ENCODE results near the gene FAM217B. TPM values are rescaled to one million over a fixed set of nuclear protein-coding genes. Genes with fewer than 3 reads are reported as not detected.

FAM217B gene
- polyA plus RNA-seq, 3 donors = 5.3 to 18.3 (median 18.1) TPM

- peaks cover 62% of the 10 kb centered on the region for H3K4me1 Mint-ChIP-seq
- Histone ChIP-seq H3K4me2 (replicated peaks; ENCODE audit: extremely low read depth, low read length, poor library complexity, severe bottlenecking) (no peak overlapping the region), H4K20me1 (ENCODE audit: insufficient read depth, low read length) (no peaks in the 10 kb centered on the region), H3K9me3 (replicated peaks in 1 of 2; ENCODE audit: control insufficient read depth in 1 of 2, insufficient read depth in 1 of 2, low read length in 2 of 2) (no peaks in the 10 kb centered on the region), H3K9ac (ENCODE audit: insufficient read depth, low read length, poor library complexity, severe bottlenecking) (no peak overlapping the region), H3K79me2 (ENCODE audit: insufficient read depth, low read length) (no peaks in the 10 kb centered on the region), H2AFZ (ENCODE audit: insufficient read depth, low read depth, low read length, poor library complexity, severe bottlenecking) (no peak overlapping the region), H3K27ac (ENCODE audit: low read depth in 1 of 2, low read length in 2 of 2) (no peak overlapping the region), H3K36me3 (replicated peaks in 1 of 2; ENCODE audit: control insufficient read depth in 1 of 2, insufficient read depth in 2 of 2, low read length in 2 of 2) (no peaks in the 10 kb centered on the region), H3K4me1 (ENCODE audit: control insufficient read depth in 1 of 2, insufficient read depth in 2 of 2, low read length in 2 of 2) (peaks cover 49 to 60% of the 10 kb centered on the region in 2 donors), H3K27me3 (ENCODE audit: control insufficient read depth in 2 of 2, insufficient read depth in 2 of 2, low read length in 2 of 2) (no peaks in the 10 kb centered on the region), H3K4me3 (replicated peaks in 1 of 3; ENCODE audit: low read depth in 2 of 3, low read length in 3 of 3) (no peak overlapping the region)
- no peak overlapping the region for H3K27ac Mint-ChIP-seq
- peaks cover 0 to 8% (median 3%) of the 10 kb centered on the region in 7 donors for H3K9me3 Mint-ChIP-seq
- no peak for DNase-seq
- 91% methylated on average over 5 of the region's 5 CpGs for WGBS (ENCODE audit: insufficient coverage)
- peaks cover 0 to 2% (median 0%) of the 10 kb centered on the region in 3 donors for H3K27me3 Mint-ChIP-seq (ENCODE audit: low read depth in 3 of 3)
- no peak overlapping the region for H3K4me3 Mint-ChIP-seq
- peaks cover 9 to 14% of the 10 kb centered on the region in 2 donors for H3K36me3 Mint-ChIP-seq
- TF ChIP-seq CTCF (IDR thresholded peaks at IDR 0.05) = no peak
- intact Hi-C loops (cut with micrococcal nuclease) = no loop called here
Measured at GRCh38 chr20:59988141-59988540, 48.0 kb downstream of the FAM217B start.

- no peak overlapping the region for H3K27ac ChIP-seq (ENCODE audit: low read depth in 1 of 2, low read length in 2 of 2)
- H3K4me1 Mint-ChIP-seq = peaks cover 64% of the 10 kb centered on the region
- intact Hi-C loops (cut with micrococcal nuclease) = no loop called here
- H3K4me1 ChIP-seq (ENCODE audit: control insufficient read depth in 1 of 2, insufficient read depth in 2 of 2, low read length in 2 of 2) = peaks cover 46 to 61% of the 10 kb centered on the region in 2 donors
- no peak overlapping the region for H3K4me3 ChIP-seq (replicated peaks in 1 of 3; ENCODE audit: low read depth in 2 of 3, low read length in 3 of 3)
- H4K20me1 ChIP-seq (ENCODE audit: insufficient read depth, low read length) = no peaks in the 10 kb centered on the region
- H3K4me2 ChIP-seq (replicated peaks; ENCODE audit: extremely low read depth, low read length, poor library complexity, severe bottlenecking) = no peak overlapping the region
- no peaks in the 10 kb centered on the region for H3K27me3 ChIP-seq (ENCODE audit: control insufficient read depth in 2 of 2, insufficient read depth in 2 of 2, low read length in 2 of 2)
- H3K27me3 Mint-ChIP-seq (ENCODE audit: low read depth in 3 of 3) = peaks cover 0 to 3% (median 0%) of the 10 kb centered on the region in 3 donors
- H3K79me2 ChIP-seq (ENCODE audit: insufficient read depth, low read length) = no peaks in the 10 kb centered on the region
- peak overlapping the region in 1 of 7 donors; percentile 45 for H3K27ac Mint-ChIP-seq
- DNase-seq = no peak
- H3K9ac ChIP-seq (ENCODE audit: insufficient read depth, low read length, poor library complexity, severe bottlenecking) = no peak overlapping the region
- peaks cover 4 to 5% of the 10 kb centered on the region in 2 donors for H3K36me3 Mint-ChIP-seq
- H3K36me3 ChIP-seq (replicated peaks in 1 of 2; ENCODE audit: control insufficient read depth in 1 of 2, insufficient read depth in 2 of 2, low read length in 2 of 2) = no peaks in the 10 kb centered on the region
- H3K4me3 Mint-ChIP-seq = no peak overlapping the region
- H3K9me3 Mint-ChIP-seq = peaks cover 0 to 3% (median 0%) of the 10 kb centered on the region in 7 donors
- no peak overlapping the region for H2AFZ ChIP-seq (ENCODE audit: insufficient read depth, low read depth, low read length, poor library complexity, severe bottlenecking)
- TF ChIP-seq CTCF (IDR thresholded peaks at IDR 0.05) = peak; percentile 12
- WGBS (ENCODE audit: insufficient coverage) = no CpG with 5 or more reads among the region's 4 CpGs
- H3K9me3 ChIP-seq (replicated peaks in 1 of 2; ENCODE audit: control insufficient read depth in 1 of 2, insufficient read depth in 1 of 2, low read length in 2 of 2) = no peaks in the 10 kb centered on the region
Measured at GRCh38 chr20:59992526-59993084, 52.4 kb downstream of the FAM217B start.
